HG02885 (cell line): ENCODE data around the gene LSP1.

Source experiments
- ATAC-seq: cut with Tn5 transposase; IDR thresholded peaks from one replicate; pipeline ENCODE4 v1.9.1; 2021; ENCODE audit warnings: mild to moderate bottlenecking; ENCODE audit not compliant: unreplicated experiment, poor library complexity

LSP1 gene

DNA sequence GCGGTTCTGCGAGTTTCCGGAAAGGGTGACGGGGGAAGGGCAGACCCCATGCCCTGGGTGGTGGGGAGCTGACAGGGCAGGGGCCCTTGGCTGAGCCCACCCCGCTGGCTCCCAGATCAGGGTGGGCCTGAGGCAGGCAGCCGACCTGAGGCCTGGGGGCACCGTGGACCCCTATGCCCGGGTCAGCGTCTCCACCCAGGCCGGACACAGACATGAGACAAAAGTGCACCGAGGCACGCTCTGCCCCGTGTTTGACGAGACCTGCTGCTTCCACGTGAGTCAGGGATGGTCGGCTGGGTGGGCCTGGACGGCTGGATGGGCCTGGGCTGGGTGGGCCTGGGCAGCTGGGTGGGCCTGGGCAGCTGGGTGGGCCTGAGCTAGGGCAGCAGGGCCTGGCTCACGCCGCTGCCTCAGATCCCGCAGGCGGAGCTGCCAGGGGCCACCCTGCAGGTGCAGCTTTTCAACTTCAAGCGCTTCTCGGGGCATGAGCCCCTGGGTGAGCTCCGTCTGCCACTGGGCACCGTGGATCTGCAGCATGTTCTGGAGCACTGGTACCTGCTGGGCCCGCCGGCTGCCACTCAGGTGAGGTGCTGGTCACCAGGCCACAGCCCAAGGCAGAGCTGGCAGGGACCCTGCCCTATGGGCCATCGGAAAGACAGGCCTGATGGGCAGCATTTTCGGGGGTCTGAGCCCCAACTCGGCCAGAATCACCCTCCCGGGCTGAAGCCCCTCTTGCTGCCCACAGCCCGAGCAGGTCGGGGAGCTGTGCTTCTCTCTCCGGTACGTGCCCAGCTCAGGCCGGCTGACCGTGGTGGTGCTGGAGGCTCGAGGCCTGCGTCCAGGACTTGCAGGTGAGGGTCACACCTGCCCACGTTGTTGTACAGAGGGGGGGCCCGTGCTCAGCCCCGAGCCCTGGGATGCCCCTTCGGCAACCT lies 16.6 kb upstream of the LSP1 start:
- no peak for ATAC-seq

DNA sequence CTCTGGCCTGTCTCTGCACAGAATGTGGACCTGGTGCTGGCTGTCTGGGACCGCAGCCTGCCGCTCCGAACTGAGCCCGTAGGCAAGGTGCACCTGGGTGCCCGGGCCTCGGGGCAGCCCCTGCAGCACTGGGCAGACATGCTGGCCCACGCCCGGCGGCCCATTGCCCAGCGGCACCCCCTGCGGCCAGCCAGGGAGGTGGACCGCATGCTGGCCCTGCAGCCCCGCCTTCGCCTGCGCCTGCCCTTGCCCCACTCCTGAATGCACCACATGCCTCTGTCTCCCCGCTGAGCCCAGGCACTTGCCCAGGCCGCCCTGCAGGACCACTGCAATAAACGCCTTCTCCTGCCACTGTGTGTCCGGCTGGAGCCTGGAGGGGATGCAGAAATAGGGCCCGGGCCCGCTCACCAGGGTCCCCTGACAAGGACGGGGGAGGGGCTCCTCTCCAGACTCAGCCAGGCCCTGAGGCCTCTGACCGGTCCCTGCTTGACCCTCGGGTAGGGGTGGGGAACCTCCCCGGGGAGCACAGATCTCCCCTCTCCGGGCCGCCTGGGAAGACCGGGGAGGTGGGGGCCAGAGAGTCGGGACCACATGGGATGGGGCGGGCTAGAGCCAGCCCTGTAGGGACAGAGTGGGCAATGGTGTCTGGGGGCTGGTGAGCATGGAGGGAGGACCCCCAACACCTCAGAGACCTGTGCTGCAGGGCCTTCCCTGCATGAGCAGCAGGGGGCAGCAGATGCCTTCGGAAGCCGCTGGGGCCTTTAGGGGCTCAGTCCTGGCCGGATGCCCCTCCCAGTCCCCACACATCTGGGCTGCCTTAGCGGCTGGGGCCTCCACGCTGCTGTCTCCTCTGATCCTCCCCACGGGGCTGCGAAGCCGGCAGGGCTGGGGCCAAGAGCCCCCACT lies 15.5 kb upstream of the LSP1 start:
- peak; percentile 67 for ATAC-seq

DNA sequence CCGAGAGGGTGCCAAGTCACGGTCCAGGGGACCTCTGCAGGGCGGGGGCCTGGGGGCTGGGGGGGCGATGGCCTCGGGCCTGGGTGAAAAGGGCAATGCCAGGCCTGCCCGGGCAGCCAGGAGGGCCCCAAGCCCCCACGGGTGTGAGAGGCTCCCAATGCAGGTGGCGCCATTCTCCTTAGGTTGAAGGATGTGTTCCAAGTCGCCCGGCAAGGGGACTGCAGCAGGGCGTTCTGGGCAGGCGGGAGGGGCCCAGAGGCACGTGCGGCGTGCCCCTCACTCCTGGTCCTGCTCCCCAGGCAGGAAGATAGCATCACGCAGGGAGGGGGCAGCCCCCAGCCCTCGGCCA lies 14.8 kb upstream of the LSP1 start:
- ATAC-seq = no peak

DNA sequence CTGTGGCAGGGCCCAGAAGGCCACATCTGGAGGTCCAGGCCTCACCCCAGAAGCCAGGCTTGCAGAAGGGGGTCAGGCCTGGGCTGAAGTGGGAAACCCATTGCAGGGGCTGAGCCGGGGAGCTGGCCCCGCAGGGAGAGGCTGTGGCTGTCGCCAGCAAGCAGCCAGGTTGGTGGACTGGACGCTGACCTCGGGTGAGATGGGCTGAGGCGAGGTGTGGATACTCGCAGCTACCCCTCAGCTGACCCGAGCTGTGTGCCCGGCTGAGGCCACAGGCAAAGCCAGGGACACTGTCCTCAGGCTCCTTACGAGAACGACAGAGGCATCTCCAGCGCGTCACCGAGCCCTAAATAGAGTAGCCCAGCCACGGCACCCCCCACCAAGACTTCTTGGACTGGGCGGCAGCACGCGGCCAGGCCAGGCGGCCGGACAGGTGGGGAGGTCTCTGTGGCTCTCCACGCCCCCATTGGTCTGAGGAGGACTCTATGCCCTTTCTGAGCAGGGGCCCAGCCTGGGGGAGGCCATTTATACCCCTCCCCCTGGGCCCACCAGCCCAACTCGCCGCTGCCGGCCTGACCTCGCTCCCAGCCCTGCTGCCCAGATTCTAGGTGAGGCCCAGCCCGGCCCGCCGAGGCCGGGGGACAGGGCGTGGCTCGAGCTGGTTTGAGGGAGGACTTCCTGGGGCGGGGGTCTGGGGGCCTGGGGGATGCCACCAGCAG lies 14.3 kb upstream of the LSP1 start, which contains the start of gene TNNI2:
Gene TNNI2, plus strand, starts transcription at position 556 of the 719 bp plus-strand sequence. CDS start 716 bp downstream, outside the sequence.
- ATAC-seq = no peak

DNA sequence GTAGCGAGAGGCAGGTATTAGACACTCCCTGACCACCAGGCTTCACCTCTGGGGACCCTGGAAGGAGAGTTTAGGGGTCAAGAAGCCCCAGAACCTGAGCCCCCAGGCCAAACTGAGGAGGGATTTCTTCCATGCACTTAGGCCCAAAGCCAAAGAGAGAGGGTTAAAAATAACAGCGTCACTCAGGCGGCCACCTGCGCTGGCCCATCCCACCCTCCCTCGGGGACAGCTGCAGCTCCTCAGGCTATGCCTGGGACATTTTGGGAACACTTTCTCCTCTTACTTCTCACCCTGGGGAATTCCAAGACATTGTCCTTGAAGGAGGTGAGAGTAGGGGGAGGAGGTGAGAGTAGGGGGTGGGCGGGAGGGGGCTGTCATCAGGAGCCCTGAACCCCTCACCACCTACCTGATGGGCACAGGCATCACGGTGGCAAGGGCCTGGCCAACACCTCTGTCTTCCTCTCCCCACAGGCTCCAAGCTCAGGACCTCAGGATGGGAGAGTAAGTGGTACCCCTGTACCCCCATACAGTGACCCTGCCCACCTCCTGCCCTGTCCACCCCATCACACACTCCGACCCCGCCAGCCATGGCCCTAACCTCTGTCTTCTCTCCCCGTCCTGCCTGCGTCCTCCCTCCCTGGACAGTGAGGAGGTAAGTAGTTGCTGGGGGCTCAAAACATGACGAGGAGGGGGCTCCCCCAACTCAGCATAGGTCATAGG lies 13.5 kb upstream of the LSP1 start:
- ATAC-seq = no peak

DNA sequence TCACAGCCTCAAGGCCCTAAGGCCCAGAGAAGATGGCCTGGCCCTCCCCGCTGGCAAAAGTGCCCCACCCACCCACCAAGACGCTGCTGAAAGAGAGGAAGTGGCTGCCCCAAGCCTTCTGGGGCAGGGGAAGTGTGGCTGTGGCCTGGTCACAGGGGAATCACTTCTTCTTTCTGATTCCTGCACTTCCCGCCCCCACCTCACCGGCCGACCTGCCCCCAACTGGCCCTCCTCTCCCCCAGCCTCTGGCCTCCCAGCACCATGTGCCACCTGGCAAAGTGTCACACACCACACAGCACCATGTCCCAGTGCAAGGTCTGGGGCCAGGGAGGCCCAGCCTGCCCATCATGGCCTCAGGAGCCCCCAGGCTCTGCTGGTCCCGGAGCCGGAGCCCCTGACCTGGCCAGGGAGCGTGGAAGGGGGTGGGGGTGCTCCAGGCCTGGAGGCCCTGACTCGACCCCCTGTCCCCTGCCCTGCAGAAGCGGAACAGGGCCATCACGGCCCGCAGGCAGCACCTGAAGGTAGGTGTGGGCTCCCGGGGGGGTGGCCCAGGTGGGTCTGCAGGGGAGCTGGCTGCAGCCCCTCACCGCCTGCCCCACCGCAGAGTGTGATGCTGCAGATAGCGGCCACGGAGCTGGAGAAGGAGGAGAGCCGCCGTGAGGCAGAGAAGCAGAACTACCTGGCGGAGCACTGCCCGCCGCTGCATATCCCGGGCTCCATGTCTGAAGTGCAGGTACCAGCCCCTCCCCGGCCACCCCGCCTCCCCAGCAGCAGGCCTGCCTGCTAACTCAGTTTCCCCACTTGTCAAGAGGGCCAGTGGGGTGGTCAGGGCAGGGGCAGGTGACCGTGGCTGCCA lies 12.7 kb upstream of the LSP1 start:
- ATAC-seq = peak; percentile 46

DNA sequence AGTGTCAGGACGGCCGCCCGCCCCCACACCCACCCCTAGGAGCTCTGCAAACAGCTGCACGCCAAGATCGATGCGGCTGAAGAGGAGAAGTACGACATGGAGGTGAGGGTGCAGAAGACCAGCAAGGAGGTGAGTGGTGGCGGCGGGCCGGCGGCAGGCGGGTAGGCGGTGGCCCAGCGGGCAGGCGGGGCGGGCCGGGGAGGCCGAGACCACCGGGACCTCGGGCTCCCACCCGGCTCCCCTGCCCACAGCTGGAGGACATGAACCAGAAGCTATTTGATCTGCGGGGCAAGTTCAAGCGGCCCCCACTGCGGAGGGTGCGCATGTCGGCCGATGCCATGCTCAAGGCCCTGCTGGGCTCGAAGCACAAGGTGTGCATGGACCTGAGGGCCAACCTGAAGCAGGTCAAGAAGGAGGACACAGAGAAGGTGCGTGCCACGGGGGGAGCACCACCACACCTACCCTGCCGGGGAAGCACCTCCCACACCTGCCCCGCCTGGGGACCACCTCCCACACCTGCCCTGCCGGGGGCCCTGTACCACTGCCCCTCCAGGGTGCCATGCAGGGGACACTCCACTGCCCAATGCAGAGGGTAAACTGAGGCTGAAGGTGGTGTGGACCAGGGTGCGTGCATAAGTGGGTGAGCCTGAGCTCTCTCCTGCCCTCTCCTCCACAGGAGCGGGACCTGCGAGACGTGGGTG lies 12.0 kb upstream of the LSP1 start:
- ATAC-seq = no peak

DNA sequence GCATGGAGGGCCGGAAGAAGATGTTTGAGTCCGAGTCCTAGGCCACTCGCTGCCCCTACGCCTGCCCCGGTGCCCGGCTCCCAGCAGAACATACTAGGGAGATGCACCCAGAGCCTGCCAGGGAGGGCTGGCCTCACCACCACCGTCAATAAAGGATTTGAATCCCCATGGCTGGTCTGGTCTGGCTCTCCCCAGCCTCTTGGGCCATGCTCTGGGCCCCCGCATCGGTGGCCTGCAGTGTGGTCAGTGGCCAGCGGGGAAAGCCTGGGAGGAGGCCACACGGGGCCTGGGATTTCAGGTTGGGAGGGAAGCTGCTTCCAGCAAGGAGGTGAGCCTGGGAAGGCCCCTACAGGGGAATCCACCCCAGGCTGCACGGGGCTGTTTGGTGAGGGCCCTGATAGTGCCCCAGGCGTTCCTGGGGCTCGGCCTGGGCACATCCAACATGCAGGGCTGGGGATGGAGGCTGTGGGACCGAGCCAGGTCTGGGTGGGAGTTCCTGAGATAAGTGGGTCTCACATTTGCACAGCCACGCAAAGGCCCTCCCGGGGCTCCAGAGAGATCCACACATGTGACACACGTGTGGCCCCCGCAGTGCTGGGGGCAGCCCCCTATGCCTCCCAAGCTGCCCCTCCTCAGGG lies 11.3 kb upstream of the LSP1 start:
- no peak for ATAC-seq

DNA sequence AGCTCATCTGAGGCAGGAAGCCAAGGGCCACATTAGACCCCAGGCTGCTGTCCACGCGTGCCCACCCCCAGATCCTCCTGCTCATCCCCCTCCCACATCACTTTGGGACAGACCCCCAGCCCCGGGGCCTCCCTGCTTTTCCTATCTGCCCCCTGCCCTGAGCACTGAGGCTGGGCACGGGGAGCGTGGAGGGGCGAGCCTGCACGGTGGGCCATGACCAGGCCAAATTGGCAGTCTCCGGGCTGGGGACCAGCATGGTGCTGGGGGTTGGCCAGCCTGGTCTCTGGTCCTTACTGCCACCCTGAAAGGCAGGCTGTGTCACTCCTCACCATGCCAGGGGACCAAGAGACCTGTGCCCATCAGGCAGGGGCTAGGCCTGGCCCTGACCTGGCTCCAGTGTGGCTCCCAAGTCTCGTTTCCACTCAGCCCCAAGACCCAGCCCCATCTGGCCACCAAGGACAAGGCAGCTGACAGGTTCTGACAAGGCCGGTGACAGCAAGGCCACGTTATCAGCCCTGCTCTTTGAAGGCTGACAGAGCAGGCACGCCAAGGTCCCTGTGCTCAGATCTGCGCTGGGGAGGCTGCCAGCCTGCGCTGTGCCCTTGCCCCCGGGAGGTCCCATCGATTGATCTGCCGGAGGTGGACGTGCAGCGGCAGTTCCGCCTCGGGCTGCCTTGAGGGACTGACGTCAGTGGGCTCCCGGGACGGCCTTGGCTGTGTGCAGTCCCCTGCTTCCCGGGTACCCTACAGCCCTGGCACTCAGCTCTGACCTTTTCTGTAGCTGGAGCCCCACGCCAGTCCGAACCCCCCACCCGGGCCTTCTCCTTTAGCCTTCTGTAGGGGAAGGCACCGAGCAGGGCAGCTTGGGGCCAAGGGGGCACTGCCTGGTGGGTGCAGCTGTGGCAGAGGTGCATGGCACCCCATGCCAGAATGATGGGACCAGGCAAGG lies 10.5 kb upstream of the LSP1 start:
- no peak for ATAC-seq

DNA sequence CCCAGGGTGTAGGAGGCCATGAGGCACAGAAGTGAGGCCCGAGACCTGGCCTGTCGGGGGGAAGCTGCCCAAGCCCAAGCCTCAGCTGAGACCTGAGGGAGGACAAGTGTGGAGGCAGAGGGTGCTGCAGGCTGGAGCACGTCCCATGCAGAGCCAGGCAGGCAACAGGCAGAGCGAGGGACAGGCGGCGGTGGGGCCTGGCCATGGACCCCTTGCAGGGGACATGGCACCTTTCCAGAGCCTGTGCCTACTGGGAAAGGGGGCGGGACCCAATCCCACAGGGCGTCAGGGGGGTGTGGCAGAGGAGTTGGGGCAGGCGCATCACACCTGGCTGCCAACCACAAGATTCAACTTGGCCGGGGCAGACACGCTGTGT lies 9.8 kb upstream of the LSP1 start:
- ATAC-seq = no peak

DNA sequence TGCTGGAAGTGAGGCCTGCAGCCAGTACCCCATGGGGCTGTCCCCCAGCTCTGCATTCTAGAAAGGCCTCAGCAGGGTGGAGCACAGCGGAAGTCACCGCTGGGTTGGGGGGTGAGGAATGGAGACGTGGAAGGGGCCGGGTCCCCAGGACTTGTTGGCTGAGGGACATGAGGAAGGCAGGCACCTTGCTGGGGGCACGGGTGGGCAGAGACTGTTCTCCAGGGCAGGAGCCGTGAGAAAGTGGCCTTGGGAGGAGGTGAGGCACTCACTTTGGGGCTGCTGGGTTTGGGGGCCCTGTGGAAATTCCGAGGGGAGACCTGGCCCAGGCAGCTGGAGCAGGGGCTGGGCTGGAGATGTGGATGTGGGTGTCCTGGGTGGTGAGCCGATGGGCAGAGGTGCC lies 9.1 kb upstream of the LSP1 start:
- no peak for ATAC-seq

DNA sequence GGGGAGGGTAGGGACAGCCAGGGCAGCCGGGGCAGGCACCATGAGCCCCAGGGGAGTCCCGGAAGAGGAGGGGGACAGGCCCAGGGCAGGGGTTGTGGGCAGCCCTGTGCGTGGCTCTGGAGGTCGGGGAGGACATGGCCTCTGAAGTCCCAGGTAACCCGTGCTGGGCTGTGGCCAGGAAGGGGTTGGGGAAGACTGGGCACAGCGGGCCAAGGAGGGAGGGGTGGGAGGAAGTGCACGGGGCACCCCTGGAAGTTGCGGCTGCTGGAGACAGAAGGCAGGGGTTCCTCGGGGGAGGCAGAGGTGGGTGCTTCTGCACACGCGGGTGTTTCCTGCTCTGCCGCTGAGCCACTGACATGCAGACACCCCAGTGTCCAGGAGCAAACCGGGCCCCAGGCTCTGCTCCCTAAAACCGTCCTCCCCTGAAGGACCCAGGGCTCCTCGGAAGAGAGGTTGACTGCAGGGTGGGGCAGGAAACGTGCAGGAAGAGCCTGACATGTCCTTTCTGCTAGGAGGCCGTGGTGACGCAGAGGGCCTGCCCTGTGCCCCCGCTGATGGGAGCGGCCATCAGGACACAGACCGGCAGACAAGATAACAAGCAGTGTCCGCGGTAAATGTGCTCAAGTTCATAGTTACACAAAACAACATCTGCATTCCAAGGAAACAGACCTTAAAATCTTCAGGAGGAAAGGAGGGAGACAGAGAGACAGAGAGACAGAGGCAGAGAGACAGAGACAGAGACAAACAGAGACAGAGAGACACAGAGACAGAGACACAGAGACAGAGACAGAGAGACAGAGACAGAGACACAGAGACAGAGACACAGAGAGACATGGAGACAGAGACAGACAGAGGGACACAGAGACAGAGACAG lies 8.4 kb upstream of the LSP1 start:
- ATAC-seq = no peak

DNA sequence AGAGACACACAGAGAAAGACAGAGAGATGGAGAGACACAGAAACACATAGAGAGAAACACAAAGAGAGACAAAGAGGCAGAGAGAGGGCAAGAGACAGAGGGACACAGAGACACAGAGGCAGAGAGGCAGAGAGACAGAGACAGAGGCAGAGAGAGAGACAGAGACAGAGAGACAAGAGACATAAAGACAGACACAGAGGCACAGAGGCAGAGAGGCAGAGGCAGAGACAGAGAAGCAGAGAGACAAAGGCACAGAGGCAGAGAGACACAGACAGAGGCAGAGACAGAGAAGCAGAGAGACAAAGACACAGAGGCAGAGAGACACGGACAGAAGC lies 7.8 kb upstream of the LSP1 start:
- ATAC-seq = no peak

DNA sequence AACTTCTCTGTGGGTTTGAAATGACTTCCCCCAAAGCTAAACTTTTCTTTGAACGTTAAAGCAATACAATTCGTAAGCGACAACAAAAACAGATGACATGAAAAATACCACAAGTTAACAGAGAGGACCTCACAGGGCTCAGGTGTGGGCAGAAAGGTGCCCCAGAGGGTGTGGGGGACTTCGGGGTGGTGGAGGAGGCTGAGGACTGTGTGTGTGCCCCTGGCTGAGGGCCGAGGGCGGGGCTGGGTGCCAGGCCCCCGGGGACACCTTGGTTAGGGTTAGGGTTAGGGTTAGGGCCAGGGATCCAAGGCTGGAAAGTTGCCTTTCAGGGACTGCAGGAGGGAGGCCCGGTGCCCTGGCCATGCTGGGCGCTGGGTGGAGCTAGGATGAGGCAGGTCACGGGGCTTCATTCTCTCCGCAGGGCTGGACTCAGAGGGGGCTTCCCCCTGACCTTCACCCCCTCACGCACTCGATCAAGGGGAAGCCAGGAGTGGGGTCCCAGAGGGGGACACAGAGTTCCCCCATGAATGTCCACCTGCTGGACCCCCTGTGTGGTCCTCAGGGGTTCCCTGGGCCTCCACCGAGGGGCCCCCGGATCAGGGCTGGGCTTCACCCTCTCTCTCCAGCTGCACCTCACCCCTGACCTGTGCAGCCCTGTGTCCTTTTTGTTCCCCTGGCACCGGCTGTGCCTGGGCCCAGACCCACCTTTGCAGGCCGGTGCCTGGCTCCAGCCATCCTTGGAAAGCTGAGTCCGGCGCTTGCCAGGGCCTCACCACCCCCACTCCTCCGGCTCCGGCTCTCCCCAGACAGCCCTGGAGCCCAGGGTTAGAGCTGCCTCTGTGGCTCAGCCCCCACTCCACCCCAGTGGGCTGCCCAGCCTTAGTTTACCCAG lies 7.1 kb upstream of the LSP1 start:
- no peak for ATAC-seq

DNA sequence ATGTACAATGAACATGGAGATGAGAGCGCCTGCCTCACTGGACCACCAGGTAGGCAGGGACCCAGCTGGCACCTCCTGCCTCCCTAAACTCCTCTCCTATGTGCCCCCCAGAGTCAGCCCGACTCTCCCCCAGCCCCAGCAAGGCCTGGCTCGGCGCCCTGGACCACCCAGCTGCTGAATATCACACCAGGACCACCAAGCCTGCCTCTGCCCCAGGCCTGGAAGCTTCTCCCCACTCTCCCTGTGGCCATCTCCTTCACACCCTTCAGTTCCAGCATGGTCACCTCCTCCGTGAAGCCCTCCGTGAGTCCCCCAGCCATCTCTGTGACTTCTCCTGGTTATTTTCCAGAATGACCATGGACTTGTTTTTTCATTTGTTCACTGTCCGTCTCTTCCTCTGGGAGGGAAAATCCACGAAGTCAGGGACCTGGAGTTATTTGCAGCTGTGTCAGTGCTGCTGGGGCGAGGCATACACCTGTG lies 6.4 kb upstream of the LSP1 start:
- no peak for ATAC-seq
